Uterus (tissue), 2 donors: ENCODE data around the gene TOM1L1.

ENCODE experiments used
- CTCF ChIP-seq, 4 experiments: fragments of 200-600 bp in 2 of 4; fragments of 450-650 bp in 2 of 4; sonication (generic) in 2 of 4; IDR thresholded peaks; one replicate each; pipeline ENCODE4 v1.5.1; 2016 to 2019; ENCODE audit warnings: antibody characterized with exemption in 4 of 4, mild to moderate bottlenecking in 2 of 4, moderate library complexity in 1 of 4
- POLR2A ChIP-seq, 2 donors: fragments of 450-650 bp; IDR thresholded peaks; one replicate each; pipeline ENCODE4 v1.6.1; 2016; ENCODE audit warnings: antibody characterized with exemption in 2 of 2, mild to moderate bottlenecking in 1 of 2, moderate library complexity in 1 of 2

DNA sequence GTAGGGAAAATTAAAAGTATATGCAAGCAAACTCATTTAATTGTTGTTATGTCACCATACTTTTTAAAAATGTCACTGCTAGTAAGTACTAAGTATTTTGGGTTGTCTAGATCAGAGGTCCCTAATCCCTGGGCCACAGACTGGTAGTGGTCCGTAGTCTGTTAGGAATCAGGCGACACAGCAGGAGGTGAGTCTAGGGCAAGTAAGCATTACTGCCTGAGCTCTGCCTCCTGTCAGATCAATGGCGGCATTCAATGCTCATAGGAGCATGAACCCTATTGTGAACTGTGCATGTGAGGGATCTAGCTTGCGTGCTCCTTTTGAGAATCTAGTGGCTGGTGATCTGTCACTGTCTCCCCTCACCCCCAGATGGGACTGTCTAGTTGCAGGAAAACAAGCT, 89.5 kb downstream of the TOM1L1 start:
- no peak for TF ChIP-seq POLR2A (IDR thresholded peaks at IDR 0.05)
- TF ChIP-seq CTCF (IDR thresholded peaks at IDR 0.05): no peak
